HCT116 (cell line): ENCODE data around the gene SERTM1. TPM values are rescaled to one million over a fixed set of nuclear protein-coding genes. Genes with fewer than 3 reads are reported as not detected.

ENCODE experiments used
- ATAC-seq: fragments of 200-7000 bp; cut with Tn5 transposase; 2 replicates; pipeline ENCODE4 v1.9.1; 2020; ENCODE audit warnings: mild to moderate bottlenecking, moderate library complexity
- BruUV-seq: library from RNA; stranded (reverse); fragments of 400-500 nt; replicated peaks from 2 replicates; lab custom pipeline; 2021; lab: Mats Ljungman, UMichigan
- CTCF ChIA-PET: fragments of 300-600 bp; sonication (Branson Sonifier 250); formaldehyde crosslinking; loops from one replicate; lab custom pipeline; 2021; ENCODE audit warnings: antibody characterized with exemption; lab: Charles Lee
- POLR2A ChIA-PET: fragments of 300-600, 350-600 bp; sonication (Branson Sonifier 250); formaldehyde crosslinking; loops from one replicate; lab custom pipeline; 2021; ENCODE audit warnings: antibody characterized with exemption; lab: Charles Lee
- RAD21 ChIA-PET, 2 experiments: fragments of 300-600 bp; sonication (Branson Sonifier 250); formaldehyde crosslinking; loops; one replicate each; lab custom pipeline; 2023; ENCODE audit warnings: low total read pairs in 2 of 2; ENCODE audit not compliant: uncharacterized antibody in 2 of 2, unreplicated experiment in 2 of 2, low non-redundant PET in 1 of 2; lab: Charles Lee
- DNase-seq: peaks from one replicate; pipeline ENCODE4 v3.0.0-alpha.2; 2010; ENCODE audit warnings: low read depth, low spot score
- H2AFZ ChIP-seq: fragments of 200-600 bp; shearing (Covaris generic), sonication (generic); 2 replicates; pipeline ENCODE4 v1.6.1; 2017; ENCODE audit warnings: low read depth, mixed run types, mixed read lengths, antibody characterized with exemption, low read length; ENCODE audit not compliant: poor library complexity, severe bottlenecking
- H3K27ac ChIP-seq: 2 replicates; pipeline ENCODE4 v1.5.1; 2012; ENCODE audit warnings: low read depth, low read length
- H3K27me3 ChIP-seq: fragments of 200-600 bp; sonication (generic); 2 replicates; pipeline ENCODE4 v1.6.1; 2016; ENCODE audit warnings: mixed run types, low read length, mixed read lengths; ENCODE audit not compliant: insufficient read depth
- H3K36me3 ChIP-seq, 2 experiments: fragments of 200-500 bp in 1 of 2; fragments of 200-600 bp in 1 of 2; sonication (Bioruptor generic) in 1 of 2; sonication (generic) in 1 of 2; 2 replicates each; pipeline versions ENCODE4 v1.5.1 to v1.6.1; 2014 to 2016; ENCODE audit warnings: low read length in 2 of 2, inconsistent platforms in 1 of 2, mixed read lengths in 1 of 2, mixed run types in 1 of 2; ENCODE audit not compliant: insufficient read depth in 2 of 2, control insufficient read depth in 1 of 2
- H3K4me1 ChIP-seq, 2 experiments: fragments of 200-600 bp in 1 of 2; sonication (generic) in 1 of 2; 2 replicates each; pipeline versions ENCODE4 v1.5.1 to v1.6.1; 2012 to 2017; ENCODE audit warnings: low read length in 2 of 2, inconsistent platforms in 1 of 2, mild to moderate bottlenecking in 1 of 2, mixed read lengths in 1 of 2, mixed run types in 1 of 2, moderate library complexity in 1 of 2; ENCODE audit not compliant: insufficient read depth in 2 of 2, control insufficient read depth in 1 of 2
- H3K4me2 ChIP-seq: fragments of 200-600 bp; sonication (generic); 2 replicates; pipeline ENCODE4 v1.6.1; 2017; ENCODE audit warnings: mixed run types, low read length, mixed read lengths
- H3K4me3 ChIP-seq, 2 experiments: fragments of 200-600 bp in 1 of 2; sonication (generic) in 1 of 2; replicated peaks in 1 of 2; 2 replicates each; pipeline ENCODE4 v1.5.1; 2011 to 2016; ENCODE audit warnings: low read length in 2 of 2, control low read depth in 1 of 2, low read depth in 1 of 2, mild to moderate bottlenecking in 1 of 2, mixed read lengths in 1 of 2, mixed run types in 1 of 2
- H3K79me2 ChIP-seq: fragments of 200-600 bp; sonication (generic); 2 replicates; pipeline ENCODE4 v1.6.1; 2017; ENCODE audit warnings: mild to moderate bottlenecking, mixed run types, low read length, moderate library complexity, mixed read lengths; ENCODE audit not compliant: insufficient read depth
- H3K9ac ChIP-seq: fragments of 200-600 bp; sonication (generic); 2 replicates; pipeline ENCODE4 v1.6.1; 2016; ENCODE audit warnings: low read length, mixed read lengths
- H3K9me2 ChIP-seq: fragments of 200-600 bp; sonication (generic), shearing (Covaris generic); 2 replicates; pipeline ENCODE4 v1.6.1; 2017; ENCODE audit warnings: mixed run types, mild to moderate bottlenecking, moderate library complexity; ENCODE audit not compliant: insufficient read depth
- H3K9me3 ChIP-seq, 2 experiments: fragments of 200-500 bp in 1 of 2; fragments of 200-600 bp in 1 of 2; sonication (Bioruptor generic) in 1 of 2; sonication (generic) in 1 of 2; 2 replicates each; pipeline ENCODE4 v1.6.1; 2014 to 2017; ENCODE audit warnings: low read length in 2 of 2, mixed read lengths in 2 of 2, inconsistent platforms in 1 of 2, low read depth in 1 of 2, mild to moderate bottlenecking in 1 of 2, mixed run types in 1 of 2, moderate library complexity in 1 of 2; ENCODE audit not compliant: control insufficient read depth in 1 of 2, insufficient read depth in 1 of 2
- H4K20me1 ChIP-seq: fragments of 200-600 bp; sonication (generic), shearing (Covaris generic); 2 replicates; pipeline ENCODE4 v1.6.1; 2017; ENCODE audit warnings: mixed run types, mild to moderate bottlenecking, moderate library complexity; ENCODE audit not compliant: insufficient read depth
- EZH2phosphoT487 ChIP-seq: fragments of 200-600 bp; IDR thresholded peaks from 2 replicates; pipeline ENCODE4 v1.6.1; 2018; ENCODE audit warnings: antibody characterized with exemption, borderline replicate concordance
- POLR2A ChIP-seq: IDR thresholded peaks from 2 replicates; pipeline ENCODE4 v1.7.0; 2011; ENCODE audit warnings: borderline replicate concordance; ENCODE audit not compliant: insufficient read depth, insufficient read length; ENCODE audit errors: extremely low read depth
- SRF ChIP-seq: IDR thresholded peaks from 2 replicates; pipeline ENCODE4 v1.6.1; 2012; ENCODE audit warnings: low read depth
- YY1 ChIP-seq: IDR thresholded peaks from 2 replicates; pipeline ENCODE4 v1.6.1; 2011; ENCODE audit warnings: low read length, low read depth, moderate library complexity, mild to moderate bottlenecking; ENCODE audit not compliant: insufficient replicate concordance; ENCODE audit errors: extremely low read depth
- intact Hi-C: fragments of 100-400 bp; cut with micrococcal nuclease; formaldehyde crosslinking; loops from 2 replicates; pipeline ENCODE4 v1.10.0; 2022
- total RNA-seq: library from RNA; stranded (reverse); gene quantifications from one replicate; pipeline ENCODE4 v1.2.1, GENCODE V29; 2021; ENCODE audit not compliant: unreplicated experiment
- TF ChIP-seq, protein P1 (sequence below): IDR thresholded peaks from 2 replicates; pipeline ENCODE4 v1.6.1; 2011; ENCODE audit warnings: mild to moderate bottlenecking, low read length, moderate library complexity; ENCODE audit not compliant: insufficient replicate concordance; ENCODE audit errors: extremely low read depth
- TF ChIP-seq, protein P2 (sequence below): IDR thresholded peaks from 2 replicates; pipeline ENCODE4 v1.6.1; 2012
- TF ChIP-seq, protein P3 (sequence below), 3 experiments: fragments of 200-600 bp in 1 of 3; sonication (generic) in 1 of 3; IDR thresholded peaks in 2 of 3; conservative IDR thresholded peaks in 1 of 3; 2 replicates each; pipeline ENCODE4 v1.5.1; 2012 to 2017; ENCODE audit warnings: low read depth in 2 of 3, low read length in 2 of 3, antibody characterized with exemption in 1 of 3, borderline replicate concordance in 1 of 3, control low read depth in 1 of 3, mild to moderate bottlenecking in 1 of 3, mixed read lengths in 1 of 3, mixed run types in 1 of 3, moderate library complexity in 1 of 3; ENCODE audit not compliant: insufficient read depth in 1 of 3

SERTM1 gene
- total RNA-seq, 1 experiment from 2014 or later, result not detected

DNA sequence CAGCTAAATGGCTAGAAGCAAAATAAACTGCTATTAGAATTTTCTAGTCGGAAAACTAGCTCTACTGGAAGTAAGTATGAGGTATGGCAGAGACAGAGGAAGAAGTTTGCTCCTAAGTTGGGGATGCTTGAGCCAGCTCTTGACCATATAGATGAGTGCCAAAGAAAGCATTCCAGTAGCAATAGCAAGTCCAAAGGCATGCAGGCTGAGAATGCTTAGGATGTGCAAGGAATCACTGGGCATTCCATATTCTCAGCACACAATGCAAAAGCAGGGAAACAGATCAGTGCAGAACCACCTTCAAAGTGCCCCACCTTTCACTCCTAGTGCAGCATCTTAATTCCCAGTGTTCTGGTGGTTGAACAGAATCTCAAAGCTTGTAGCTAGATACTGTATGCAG lies 32.9 kb downstream of the SERTM1 start:
- no TSS peak for BruUV-seq
- POLR2A ChIA-PET, result no interaction called here

More for the DNA sequence above, 32.9 kb downstream of the SERTM1 start:
- no peak overlapping the region for H2AFZ ChIP-seq
- H3K27me3 ChIP-seq, result 0 out of 2 replicates have a peak, but pooled peaks cover 17% of the 10 kb centered on the region
- no peaks in the 10 kb centered on the region for H3K79me2 ChIP-seq
- H3K9me3 ChIP-seq, result no peaks in the 10 kb centered on the region
- DNase-seq (no peak), ATAC-seq (no peak)
- no peak overlapping the region for H3K9ac ChIP-seq
- intact Hi-C loops, result no loop called here
- TF ChIP-seq, protein P1, sequence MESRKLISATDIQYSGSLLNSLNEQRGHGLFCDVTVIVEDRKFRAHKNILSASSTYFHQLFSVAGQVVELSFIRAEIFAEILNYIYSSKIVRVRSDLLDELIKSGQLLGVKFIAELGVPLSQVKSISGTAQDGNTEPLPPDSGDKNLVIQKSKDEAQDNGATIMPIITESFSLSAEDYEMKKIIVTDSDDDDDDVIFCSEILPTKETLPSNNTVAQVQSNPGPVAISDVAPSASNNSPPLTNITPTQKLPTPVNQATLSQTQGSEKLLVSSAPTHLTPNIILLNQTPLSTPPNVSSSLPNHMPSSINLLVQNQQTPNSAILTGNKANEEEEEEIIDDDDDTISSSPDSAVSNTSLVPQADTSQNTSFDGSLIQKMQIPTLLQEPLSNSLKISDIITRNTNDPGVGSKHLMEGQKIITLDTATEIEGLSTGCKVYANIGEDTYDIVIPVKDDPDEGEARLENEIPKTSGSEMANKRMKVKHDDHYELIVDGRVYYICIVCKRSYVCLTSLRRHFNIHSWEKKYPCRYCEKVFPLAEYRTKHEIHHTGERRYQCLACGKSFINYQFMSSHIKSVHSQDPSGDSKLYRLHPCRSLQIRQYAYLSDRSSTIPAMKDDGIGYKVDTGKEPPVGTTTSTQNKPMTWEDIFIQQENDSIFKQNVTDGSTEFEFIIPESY, result no peak
- TF ChIP-seq EZH2phosphoT487, result no peak
- TF ChIP-seq YY1, result no peak
- TF ChIP-seq SRF, result no peak
- TF ChIP-seq, protein P2, sequence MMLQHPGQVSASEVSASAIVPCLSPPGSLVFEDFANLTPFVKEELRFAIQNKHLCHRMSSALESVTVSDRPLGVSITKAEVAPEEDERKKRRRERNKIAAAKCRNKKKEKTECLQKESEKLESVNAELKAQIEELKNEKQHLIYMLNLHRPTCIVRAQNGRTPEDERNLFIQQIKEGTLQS, result no peak
- TF ChIP-seq POLR2A, result no peak
- TF ChIP-seq, protein P3, sequence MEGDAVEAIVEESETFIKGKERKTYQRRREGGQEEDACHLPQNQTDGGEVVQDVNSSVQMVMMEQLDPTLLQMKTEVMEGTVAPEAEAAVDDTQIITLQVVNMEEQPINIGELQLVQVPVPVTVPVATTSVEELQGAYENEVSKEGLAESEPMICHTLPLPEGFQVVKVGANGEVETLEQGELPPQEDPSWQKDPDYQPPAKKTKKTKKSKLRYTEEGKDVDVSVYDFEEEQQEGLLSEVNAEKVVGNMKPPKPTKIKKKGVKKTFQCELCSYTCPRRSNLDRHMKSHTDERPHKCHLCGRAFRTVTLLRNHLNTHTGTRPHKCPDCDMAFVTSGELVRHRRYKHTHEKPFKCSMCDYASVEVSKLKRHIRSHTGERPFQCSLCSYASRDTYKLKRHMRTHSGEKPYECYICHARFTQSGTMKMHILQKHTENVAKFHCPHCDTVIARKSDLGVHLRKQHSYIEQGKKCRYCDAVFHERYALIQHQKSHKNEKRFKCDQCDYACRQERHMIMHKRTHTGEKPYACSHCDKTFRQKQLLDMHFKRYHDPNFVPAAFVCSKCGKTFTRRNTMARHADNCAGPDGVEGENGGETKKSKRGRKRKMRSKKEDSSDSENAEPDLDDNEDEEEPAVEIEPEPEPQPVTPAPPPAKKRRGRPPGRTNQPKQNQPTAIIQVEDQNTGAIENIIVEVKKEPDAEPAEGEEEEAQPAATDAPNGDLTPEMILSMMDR (IDR thresholded peaks at IDR 0.05 in 2 of 3, conservative IDR thresholded peaks at IDR 0.05 in 1 of 3; ENCODE audit: borderline replicate concordance in 1 of 3, insufficient read depth in 1 of 3, low read depth in 2 of 3, low read length in 2 of 3), result no peak
- H3K4me3 ChIP-seq, result no peak overlapping the region
- no peaks in the 10 kb centered on the region for H3K9me2 ChIP-seq
- no peaks in the 10 kb centered on the region for H4K20me1 ChIP-seq
- H3K4me2 ChIP-seq, result no peak overlapping the region
- H3K4me1 ChIP-seq, result no peaks in the 10 kb centered on the region
- CTCF ChIA-PET, result no interaction called here
- RAD21 ChIA-PET, result no interaction called here
- H3K27ac ChIP-seq, result no peak overlapping the region
- no peaks in the 10 kb centered on the region for H3K36me3 ChIP-seq
